Right cardiac atrium (tissue), 5 donors: ENCODE results near the gene NDUFAF5. TPM values are rescaled to one million over a fixed set of nuclear protein-coding genes. Genes with fewer than 3 reads are reported as not detected.

ENCODE experiments used
- ATAC-seq, 2 donors: fragments of 200-7000 bp; cut with Tn5 transposase; one replicate each; pipeline versions ENCODE4 v1.8.0 to v1.9.1; 2020; ENCODE audit warnings: moderate library complexity in 2 of 2, mild to moderate bottlenecking in 1 of 2
- DNase-seq, 3 donors: peaks; one replicate each; pipeline ENCODE4 v3.0.0-alpha.2; 2020
- H3K27ac ChIP-seq: one replicate; pipeline ENCODE4 v1.5.1; 2013; ENCODE audit warnings: mild to moderate bottlenecking, low read length, control low read depth, moderate library complexity
- H3K27me3 ChIP-seq: one replicate; pipeline ENCODE4 v1.6.1; 2013; ENCODE audit not compliant: control insufficient read depth, insufficient read depth
- H3K4me1 ChIP-seq: one replicate; pipeline ENCODE4 v1.6.1; 2013; ENCODE audit warnings: low read length; ENCODE audit not compliant: control insufficient read depth, insufficient read depth
- H3K4me3 ChIP-seq: one replicate; pipeline ENCODE4 v1.5.1; 2013; ENCODE audit warnings: low read length, control low read depth
- H3K9me3 ChIP-seq: one replicate; pipeline ENCODE4 v1.6.1; 2013; ENCODE audit warnings: low read length; ENCODE audit not compliant: control insufficient read depth
- WGBS: extraction: QIAGEN DNeasy Blood & Tissue Kit; methylation state at CpG from one replicate; pipeline ENCODE4 v1.1.7; 2013; 5-methylcytosine and 5-hydroxymethylcytosine counted together
- intact Hi-C, 4 donors: fragments of 100-400 bp; cut with DNase I; formaldehyde crosslinking; loops; one replicate each; pipeline versions ENCODE4 v1.11.0 to v1.14.0; 2022 to 2023
- polyA plus RNA-seq: library from polyadenylated mRNA; stranded (reverse); fragments of 200-250 nt; gene quantifications from one replicate; pipeline ENCODE4 v1.2.3, GENCODE V29; 2013
- total RNA-seq, 4 donors: library from RNA; stranded (reverse); fragmentation: NEBNext Ultra II Directional; extraction: Animal tissue kit (Norgen Biotek cat#: 25700); gene quantifications; one replicate each; pipeline ENCODE4 v1.2.1, GENCODE V29; 2021
- donor health status: healthy with polysubstance abuse.
- donor health status: DM: no; HTN: yes; CAD: no.
- donor health status: DM: no; HTN: no; CAD: no.
- donor health status: DM: no; HTN: yes; CAD: no; lungs with severe emphysema.
- donor health status: DM: yes; HTN: yes; CAD: no.

NDUFAF5 gene
- total and polyA plus RNA-seq, 5 donors: 55.7 to 72.3 (median 62.4) TPM

DNA sequence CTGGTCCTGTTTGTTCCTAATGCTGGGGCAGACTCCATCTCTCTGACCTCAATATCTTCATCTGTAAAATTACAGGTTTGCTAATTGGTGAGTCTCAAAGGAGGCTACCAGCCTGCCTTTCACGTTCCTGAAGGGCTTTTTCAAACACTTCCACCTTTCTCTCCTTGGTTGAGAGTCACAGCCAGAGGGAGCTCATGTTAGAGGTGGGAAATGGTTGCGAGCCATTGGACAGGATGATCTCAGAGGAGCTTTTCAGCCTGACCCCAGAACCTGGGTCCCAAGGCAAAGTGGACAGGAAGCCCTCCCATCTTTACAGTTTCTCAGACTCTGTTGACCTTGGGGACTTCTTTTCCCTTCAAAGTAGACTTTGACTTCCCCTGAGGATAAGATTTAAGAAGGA lies 37.6 kb downstream of the NDUFAF5 start:
- H3K27me3 ChIP-seq: no peaks in the 10 kb centered on the region
- no peak for ATAC-seq
- intact Hi-C loops: loop anchor here in 3 of 4 donors (5.0 kb wide), 2 partner anchors 230 to 235 kb away; no protein-coding TSS in a partner anchor
- no peaks in the 10 kb centered on the region for H3K9me3 ChIP-seq
- no peak overlapping the region for H3K27ac ChIP-seq
- peaks cover 4% of the 10 kb centered on the region for H3K4me1 ChIP-seq
- 57% methylated on average over 2 of the region's 2 CpGs for WGBS
- no peak overlapping the region for H3K4me3 ChIP-seq
- DNase-seq: no peak

DNA sequence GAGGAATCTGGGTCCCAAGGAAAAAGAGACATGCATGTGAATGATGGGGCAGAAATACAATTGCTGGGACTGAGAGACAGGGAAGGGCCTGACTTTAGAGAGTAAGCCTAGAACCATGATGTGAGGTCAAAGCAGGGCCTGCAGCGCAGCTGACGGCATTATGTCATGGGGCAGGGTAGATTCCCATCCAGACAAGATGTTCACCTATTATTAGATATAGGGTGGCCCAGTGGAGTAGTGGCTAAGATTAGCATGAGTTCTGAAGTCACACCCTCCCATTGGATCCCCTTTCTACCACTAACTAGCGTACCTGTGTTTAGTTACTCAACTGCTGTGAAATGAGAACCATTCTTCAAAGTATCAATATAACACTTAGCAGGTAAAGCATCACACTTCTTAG lies 39.6 kb downstream of the NDUFAF5 start:
- Histone ChIP-seq H3K4me1 (peaks cover 4% of the 10 kb centered on the region), H3K27me3 (no peaks in the 10 kb centered on the region), H3K27ac (no peak overlapping the region), H3K9me3 (no peaks in the 10 kb centered on the region), H3K4me3 (no peak overlapping the region)
- DNase-seq (no peak), ATAC-seq (no peak)
- 95% methylated on average over 3 of the region's 3 CpGs for WGBS
- intact Hi-C loops: loop anchor here in 3 of 4 donors (5.0 kb wide), 2 partner anchors 228 to 233 kb away; no protein-coding TSS in a partner anchor

DNA sequence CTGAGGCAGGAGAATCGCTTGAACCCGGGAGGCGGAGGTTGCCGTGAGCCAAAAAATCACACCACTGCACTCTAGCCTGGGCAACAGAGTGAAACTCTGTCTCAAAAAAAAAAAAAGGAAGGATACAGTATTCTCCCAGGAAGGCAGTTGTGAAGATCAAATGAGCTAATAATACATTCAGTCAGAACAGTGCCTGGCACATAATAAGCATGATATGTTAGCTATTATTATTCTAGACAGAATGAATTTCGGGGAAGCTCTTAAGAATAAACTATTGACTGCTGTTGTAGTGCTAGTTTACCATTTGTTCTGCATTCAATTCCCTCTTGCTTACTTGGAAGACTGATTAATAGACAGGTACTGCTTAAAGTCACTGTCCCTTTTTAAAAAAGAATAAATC lies 40.6 kb downstream of the NDUFAF5 start:
- Histone ChIP-seq H3K4me3 (no peak overlapping the region), H3K4me1 (peaks cover 6% of the 10 kb centered on the region), H3K27ac (no peak overlapping the region), H3K27me3 (no peaks in the 10 kb centered on the region), H3K9me3 (no peaks in the 10 kb centered on the region)
- DNase-seq: no peak
- intact Hi-C loops: no loop called here
- 86% methylated on average over 5 of the region's 5 CpGs for WGBS
- ATAC-seq: no peak

DNA sequence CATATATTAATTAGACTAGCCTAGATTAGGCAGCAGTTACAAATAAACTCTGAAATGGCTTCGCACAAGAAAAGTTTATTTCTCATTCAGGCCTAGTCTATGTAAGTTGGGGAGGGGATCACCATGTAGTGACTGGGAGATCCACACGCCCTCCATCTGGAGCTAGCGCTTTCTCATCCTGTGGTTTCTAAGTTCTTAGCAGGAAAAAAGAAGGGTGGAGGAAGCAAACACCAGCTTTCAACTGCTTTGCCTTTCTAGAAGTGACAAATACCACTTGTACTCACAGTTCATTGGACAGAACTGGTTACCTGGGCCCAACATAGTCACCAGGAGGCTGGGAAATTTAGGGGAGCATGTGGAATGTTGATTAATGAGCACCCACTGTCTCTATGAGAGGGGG lies 46.6 kb downstream of the NDUFAF5 start:
- ATAC-seq (no peak), DNase-seq (no peak)
- Histone ChIP-seq H3K9me3 (no peaks in the 10 kb centered on the region), H3K4me1 (peaks cover 1% of the 10 kb centered on the region), H3K27ac (no peak overlapping the region), H3K4me3 (no peak overlapping the region), H3K27me3 (peaks cover under 1% of the 10 kb centered on the region)
- intact Hi-C loops: no loop called here
- WGBS: 90% methylated on average over 3 of the region's 3 CpGs

DNA sequence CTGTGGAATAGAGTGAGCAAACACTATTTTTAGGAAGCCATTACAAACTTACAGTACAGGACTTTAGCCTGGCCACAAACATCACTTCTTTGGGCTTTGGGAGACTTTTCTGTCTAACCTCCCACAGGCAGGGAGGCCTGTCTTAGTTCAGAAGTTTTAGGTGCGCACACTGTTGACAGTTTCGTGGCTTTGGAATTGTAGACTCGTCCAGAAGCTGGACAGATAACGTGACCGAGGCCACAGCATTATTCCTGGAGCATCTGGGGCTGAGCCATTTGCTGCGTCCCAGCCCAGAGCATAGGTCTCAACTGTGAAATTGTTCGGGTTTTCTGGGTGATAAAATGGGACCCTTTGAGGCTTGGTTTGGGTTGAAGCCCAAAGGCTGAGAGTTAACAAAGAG lies 53.8 kb downstream of the NDUFAF5 start:
- no peaks in the 10 kb centered on the region for H3K9me3 ChIP-seq
- intact Hi-C loops: no loop called here
- no peak overlapping the region for H3K4me3 ChIP-seq
- ATAC-seq: no peak
- DNase-seq: no peak
- 55% methylated on average over 7 of the region's 7 CpGs for WGBS
- peaks cover 3% of the 10 kb centered on the region for H3K27me3 ChIP-seq
- H3K4me1 ChIP-seq: no peaks in the 10 kb centered on the region
- H3K27ac ChIP-seq: no peak overlapping the region

DNA sequence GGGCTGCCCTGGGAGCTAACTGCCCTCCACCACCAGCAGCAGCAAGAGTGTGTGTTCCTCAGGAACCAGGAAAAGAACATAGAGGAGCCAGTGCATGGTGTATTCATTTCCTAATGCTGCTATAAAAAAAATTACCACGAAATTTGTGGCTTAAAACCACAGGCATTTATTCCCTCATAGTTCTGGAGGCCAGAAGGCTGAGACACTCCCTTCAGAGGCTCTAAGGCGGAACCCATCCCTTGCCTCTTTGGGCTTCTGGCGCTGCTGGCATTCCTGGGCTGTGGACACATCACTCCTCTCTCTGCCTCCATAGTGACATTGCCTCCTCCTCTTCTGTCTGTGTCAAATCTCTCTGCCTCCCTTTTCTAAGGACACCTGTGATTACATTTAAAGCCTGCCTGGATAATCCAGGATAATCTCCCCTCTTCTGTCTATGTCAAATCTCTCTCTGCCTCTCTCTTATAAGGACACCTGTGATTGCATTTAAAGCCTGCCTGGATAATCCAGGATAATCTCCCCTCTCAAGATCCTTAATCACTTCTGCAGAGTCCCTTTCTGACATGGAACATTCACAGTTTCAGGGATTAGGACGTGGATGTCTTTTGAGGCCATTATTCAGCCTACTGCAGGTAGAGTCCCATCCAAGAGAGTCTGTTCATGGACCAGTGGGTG lies 54.7 kb downstream of the NDUFAF5 start:
- no peak for DNase-seq
- Histone ChIP-seq H3K4me3 (no peak overlapping the region), H3K27ac (no peak overlapping the region), H3K27me3 (peaks cover 3% of the 10 kb centered on the region), H3K4me1 (no peaks in the 10 kb centered on the region), H3K9me3 (no peaks in the 10 kb centered on the region)
- WGBS: 67% methylated on average over 4 of the region's 4 CpGs
- intact Hi-C loops: no loop called here
- no peak for ATAC-seq

DNA sequence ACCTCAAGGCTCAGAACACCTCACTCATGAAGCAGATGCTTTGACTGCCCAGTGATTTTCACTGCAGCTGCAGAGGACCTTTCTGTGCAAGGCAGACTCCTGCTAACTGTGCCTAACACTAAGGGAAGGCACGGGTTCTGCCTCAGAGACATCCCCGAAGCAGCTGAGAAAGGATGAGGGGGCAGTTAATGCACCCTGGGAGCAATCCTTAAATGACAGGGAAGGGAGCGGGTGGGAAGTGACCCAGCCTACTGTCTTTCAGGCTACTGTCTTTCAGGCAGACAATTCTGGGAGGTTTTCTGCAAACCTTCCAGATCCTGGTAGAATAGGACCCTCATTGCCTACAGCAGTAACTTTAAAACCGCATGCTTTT lies 55.3 kb downstream of the NDUFAF5 start:
- Histone ChIP-seq H3K9me3 (no peaks in the 10 kb centered on the region), H3K4me1 (no peaks in the 10 kb centered on the region), H3K4me3 (no peak overlapping the region), H3K27me3 (peaks cover 3% of the 10 kb centered on the region), H3K27ac (no peak overlapping the region)
- ATAC-seq: no peak
- intact Hi-C loops: no loop called here
- WGBS: 80% methylated on average over 4 of the region's 4 CpGs
- DNase-seq: no peak

DNA sequence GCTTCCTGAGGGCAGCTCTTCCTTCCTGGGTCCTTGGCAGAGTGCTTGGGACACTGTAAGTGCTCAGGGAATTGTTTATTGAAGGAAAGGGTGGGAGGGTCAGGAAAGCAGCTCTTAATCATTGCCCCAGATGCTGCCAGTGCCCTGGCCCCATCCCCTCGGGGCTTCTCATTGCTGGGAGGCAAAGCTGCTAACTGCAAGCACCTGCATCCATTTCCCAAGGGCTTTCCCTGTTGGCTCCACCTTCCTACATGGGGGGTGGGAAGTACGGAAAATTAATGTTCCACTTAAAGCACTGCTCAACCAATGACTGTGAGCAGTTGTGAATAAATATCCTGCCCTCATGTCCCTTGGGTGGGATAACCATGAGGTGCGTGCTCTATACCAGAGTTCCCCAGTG lies 56.4 kb downstream of the NDUFAF5 start:
- ATAC-seq (no peak), DNase-seq (no peak)
- H3K27me3 ChIP-seq: peaks cover 3% of the 10 kb centered on the region

DNA sequence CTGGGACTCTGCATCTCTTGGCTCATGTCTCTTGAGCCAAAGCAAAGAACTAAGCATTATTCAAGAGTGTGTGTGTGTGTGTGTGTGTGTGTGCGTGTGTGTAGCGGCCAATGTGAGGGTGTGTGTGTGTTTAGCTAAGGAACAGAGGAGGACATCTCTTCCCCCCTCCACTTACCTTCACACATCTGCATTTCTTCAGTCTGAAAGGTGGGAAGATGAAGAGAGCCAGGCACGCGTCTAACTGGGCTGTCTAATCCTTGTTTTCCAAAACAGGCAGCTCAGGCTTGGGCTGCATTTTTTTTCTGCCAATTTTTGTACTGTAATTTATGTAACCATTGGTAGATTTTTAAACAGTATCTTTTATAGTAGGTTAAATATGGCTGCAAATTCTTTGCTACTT lies 59.5 kb downstream of the NDUFAF5 start:
- ATAC-seq (no peak), DNase-seq (no peak)
- no peaks in the 10 kb centered on the region for H3K4me1 ChIP-seq
- 84% methylated on average over 4 of the region's 4 CpGs for WGBS
- no peaks in the 10 kb centered on the region for H3K27me3 ChIP-seq
- intact Hi-C loops: no loop called here
- no peak overlapping the region for H3K27ac ChIP-seq
- no peaks in the 10 kb centered on the region for H3K9me3 ChIP-seq
- H3K4me3 ChIP-seq: no peak overlapping the region

More for the DNA sequence above, 56.4 kb downstream of the NDUFAF5 start:
- WGBS: 79% methylated on average over 3 of the region's 3 CpGs
- Histone ChIP-seq H3K9me3 (no peaks in the 10 kb centered on the region), H3K27ac (no peak overlapping the region), H3K4me1 (no peaks in the 10 kb centered on the region), H3K4me3 (no peak overlapping the region)
- intact Hi-C loops: no loop called here

DNA sequence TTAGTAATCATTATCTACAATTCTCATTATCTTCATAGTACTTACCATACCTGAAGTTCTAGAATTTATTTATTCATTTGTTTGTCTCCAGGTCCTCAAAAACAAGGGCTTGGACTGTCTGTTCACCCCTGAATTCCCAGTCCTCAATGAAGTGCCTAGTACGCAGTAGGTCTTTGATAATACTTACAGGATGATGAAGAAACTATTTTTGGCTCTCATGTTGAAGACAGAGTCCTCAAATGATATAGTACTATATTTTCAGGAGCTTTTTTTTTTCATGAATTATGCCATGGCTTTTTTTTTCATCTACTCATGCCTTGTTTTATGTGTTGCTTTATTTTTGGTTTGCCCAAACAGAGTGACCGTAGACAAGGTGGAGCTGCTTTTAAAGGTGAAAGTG lies 66.5 kb downstream of the NDUFAF5 start:
- Histone ChIP-seq H3K4me3 (no peak overlapping the region), H3K27ac (no peak overlapping the region), H3K9me3 (no peaks in the 10 kb centered on the region), H3K27me3 (no peaks in the 10 kb centered on the region), H3K4me1 (no peaks in the 10 kb centered on the region)
- WGBS: 63% methylated on average over 2 of the region's 2 CpGs
- no peak for DNase-seq
- intact Hi-C loops: no loop called here
- ATAC-seq: no peak

DNA sequence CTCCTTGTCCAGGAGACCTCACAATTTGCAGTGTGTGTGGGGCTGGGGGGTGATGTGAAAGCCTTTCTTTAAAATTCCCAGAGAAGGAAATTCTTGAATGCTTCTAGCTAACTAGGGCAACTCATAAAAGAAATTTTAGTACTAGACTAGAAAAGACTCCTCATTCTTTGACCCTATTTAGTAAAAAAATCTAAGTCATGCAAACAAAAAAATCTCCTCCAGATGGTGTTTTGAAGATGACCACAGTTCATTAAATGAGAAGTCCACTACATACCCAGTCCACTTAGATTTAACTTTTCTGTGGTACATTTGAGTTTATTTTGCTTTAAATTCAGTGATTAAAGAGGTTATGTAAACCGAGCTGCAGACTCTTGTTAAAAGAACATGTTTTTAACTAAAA lies 67.5 kb downstream of the NDUFAF5 start:
- no peak for ATAC-seq
- no peaks in the 10 kb centered on the region for H3K27me3 ChIP-seq
- no peak overlapping the region for H3K27ac ChIP-seq
- no peaks in the 10 kb centered on the region for H3K9me3 ChIP-seq
- no peak overlapping the region for H3K4me3 ChIP-seq
- no peak for DNase-seq
- intact Hi-C loops: no loop called here
- H3K4me1 ChIP-seq: peaks cover under 1% of the 10 kb centered on the region
- WGBS: 48% methylated on average over 1 of the region's 1 CpG

DNA sequence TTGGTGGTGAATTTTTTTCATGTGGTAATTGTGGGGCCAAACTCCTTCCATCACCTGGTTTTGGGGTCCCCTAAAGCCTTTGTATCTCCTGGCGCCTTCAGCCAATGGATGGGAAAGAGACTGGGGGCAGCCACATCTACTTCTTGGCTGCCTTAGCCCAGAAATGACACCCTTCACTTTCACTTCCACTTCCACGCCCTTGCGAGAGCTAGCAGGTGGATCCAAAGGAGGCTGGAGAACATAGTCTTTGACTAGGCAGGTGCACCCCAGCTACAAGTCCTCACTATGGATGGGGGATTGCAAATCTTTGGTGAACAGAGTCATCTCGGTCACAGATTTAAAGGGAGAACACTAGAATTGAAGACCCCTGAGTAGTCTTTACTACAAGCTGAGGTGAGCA lies 70.8 kb downstream of the NDUFAF5 start:
- ATAC-seq: no peak
- H3K9me3 ChIP-seq: no peaks in the 10 kb centered on the region
- intact Hi-C loops: no loop called here
- no peak for DNase-seq
- H3K4me3 ChIP-seq: no peak overlapping the region
- WGBS: 92% methylated on average over 4 of the region's 4 CpGs
- no peaks in the 10 kb centered on the region for H3K27me3 ChIP-seq
- peaks cover 2% of the 10 kb centered on the region for H3K4me1 ChIP-seq
- no peak overlapping the region for H3K27ac ChIP-seq
